ENCODE measurements around the gene ALDH1A2.
"Not testable (repeated sequence)": the region's sequence is repeated elsewhere in the genome, so short reads cannot be mapped to it uniquely, and the experiment has no call there.

ALDH1A2 gene

GRCh38 chr15:58052334-58052733 lies 13.2 kb downstream of the ALDH1A2 start:
- Histone ChIP-seq H3K27ac (ENCODE audit: low read length) (no peak overlapping the region), H3K4me1 (ENCODE audit: control insufficient read depth, low read depth, low read length) (peaks cover 30% of the 10 kb centered on the region), H3K9ac (ENCODE audit: low read length) (no peak overlapping the region), H3K36me3 (ENCODE audit: control insufficient read depth, low read depth, low read length) (no peaks in the 10 kb centered on the region), H3K9me3 (ENCODE audit: control insufficient read depth, low read depth, low read length) (no peaks in the 10 kb centered on the region), H3K4me3 (ENCODE audit: low read length) (no peak overlapping the region), H3K27me3 (ENCODE audit: control insufficient read depth, insufficient read depth, low read length) (peaks cover 56% of the 10 kb centered on the region)

GRCh38 chr15:58049520-58050227 lies 15.8 kb downstream of the ALDH1A2 start:
- Histone ChIP-seq H3K4me1 (ENCODE audit: control insufficient read depth, low read depth, low read length) (peaks cover 30% of the 10 kb centered on the region), H3K9ac (ENCODE audit: low read length) (no peak overlapping the region), H3K27ac (ENCODE audit: low read length) (no peak overlapping the region), H3K4me3 (ENCODE audit: low read length) (peak overlapping the region; percentile 6), H3K9me3 (ENCODE audit: control insufficient read depth, low read depth, low read length) (no peaks in the 10 kb centered on the region), H3K36me3 (ENCODE audit: control insufficient read depth, low read depth, low read length) (no peaks in the 10 kb centered on the region), H3K27me3 (ENCODE audit: control insufficient read depth, insufficient read depth, low read length) (peaks cover 61% of the 10 kb centered on the region)

GRCh38 chr15:58048261-58048660 lies 17.2 kb downstream of the ALDH1A2 start:
- Histone ChIP-seq H3K27ac (ENCODE audit: low read length) (no peak overlapping the region), H3K27me3 (ENCODE audit: control insufficient read depth, insufficient read depth, low read length) (peaks cover 52% of the 10 kb centered on the region), H3K9me3 (ENCODE audit: control insufficient read depth, low read depth, low read length) (no peaks in the 10 kb centered on the region), H3K4me1 (ENCODE audit: control insufficient read depth, low read depth, low read length) (peaks cover 30% of the 10 kb centered on the region), H3K9ac (ENCODE audit: low read length) (no peak overlapping the region), H3K36me3 (ENCODE audit: control insufficient read depth, low read depth, low read length) (no peaks in the 10 kb centered on the region), H3K4me3 (ENCODE audit: low read length) (no peak overlapping the region)

- no peaks in the 10 kb centered on the region for H3K36me3 ChIP-seq (ENCODE audit: control insufficient read depth, low read depth, low read length)
These were observed 18.4 kb downstream of the ALDH1A2 start for GRCh38 chr15:58047149-58047548.

GRCh38 chr15:58046467-58046866 lies 19.0 kb downstream of the ALDH1A2 start:
- Histone ChIP-seq H3K4me1 (ENCODE audit: control insufficient read depth, low read depth, low read length) (peaks cover 23% of the 10 kb centered on the region), H3K9ac (ENCODE audit: low read length) (no peak overlapping the region), H3K9me3 (ENCODE audit: control insufficient read depth, low read depth, low read length) (no peaks in the 10 kb centered on the region), H3K4me3 (ENCODE audit: low read length) (no peak overlapping the region), H3K27me3 (ENCODE audit: control insufficient read depth, insufficient read depth, low read length) (peaks cover 45% of the 10 kb centered on the region), H3K27ac (ENCODE audit: low read length) (no peak overlapping the region), H3K36me3 (ENCODE audit: control insufficient read depth, low read depth, low read length) (no peaks in the 10 kb centered on the region)

More at GRCh38 chr15:58047149-58047548, 18.4 kb downstream of the ALDH1A2 start:
- Histone ChIP-seq H3K27me3 (ENCODE audit: control insufficient read depth, insufficient read depth, low read length) (peaks cover 52% of the 10 kb centered on the region), H3K4me1 (ENCODE audit: control insufficient read depth, low read depth, low read length) (peaks cover 30% of the 10 kb centered on the region), H3K27ac (ENCODE audit: low read length) (no peak overlapping the region), H3K4me3 (ENCODE audit: low read length) (no peak overlapping the region), H3K9ac (ENCODE audit: low read length) (no peak overlapping the region), H3K9me3 (ENCODE audit: control insufficient read depth, low read depth, low read length) (no peaks in the 10 kb centered on the region)

GRCh38 chr15:58045376-58045775 lies 20.1 kb downstream of the ALDH1A2 start:
- H3K27ac ChIP-seq (ENCODE audit: low read length); H3K9me3 ChIP-seq (ENCODE audit: control insufficient read depth, low read depth, low read length); H3K4me3 ChIP-seq (ENCODE audit: low read length); H3K9ac ChIP-seq (ENCODE audit: low read length); H3K36me3 ChIP-seq (ENCODE audit: control insufficient read depth, low read depth, low read length): not testable (repeated sequence)
- Histone ChIP-seq H3K4me1 (ENCODE audit: control insufficient read depth, low read depth, low read length) (peaks cover 14% of the 10 kb centered on the region), H3K27me3 (ENCODE audit: control insufficient read depth, insufficient read depth, low read length) (peaks cover 36% of the 10 kb centered on the region)

GRCh38 chr15:58044551-58044950 lies 21.0 kb downstream of the ALDH1A2 start:
- Histone ChIP-seq H3K36me3 (ENCODE audit: control insufficient read depth, low read depth, low read length) (no peaks in the 10 kb centered on the region), H3K27ac (ENCODE audit: low read length) (no peak overlapping the region), H3K9me3 (ENCODE audit: control insufficient read depth, low read depth, low read length) (no peaks in the 10 kb centered on the region), H3K4me3 (ENCODE audit: low read length) (no peak overlapping the region), H3K27me3 (ENCODE audit: control insufficient read depth, insufficient read depth, low read length) (peaks cover 34% of the 10 kb centered on the region), H3K9ac (ENCODE audit: low read length) (no peak overlapping the region), H3K4me1 (ENCODE audit: control insufficient read depth, low read depth, low read length) (peaks cover 8% of the 10 kb centered on the region)

GRCh38 chr15:58043192-58043903 lies 22.2 kb downstream of the ALDH1A2 start:
- no peak overlapping the region for H3K9ac ChIP-seq (ENCODE audit: low read length)
- no peaks in the 10 kb centered on the region for H3K9me3 ChIP-seq (ENCODE audit: control insufficient read depth, low read depth, low read length)
- no peak overlapping the region for H3K27ac ChIP-seq (ENCODE audit: low read length)
- no peak overlapping the region for H3K4me3 ChIP-seq (ENCODE audit: low read length)
- H3K36me3 ChIP-seq (ENCODE audit: control insufficient read depth, low read depth, low read length), result no peaks in the 10 kb centered on the region
- H3K4me1 ChIP-seq (ENCODE audit: control insufficient read depth, low read depth, low read length), result peaks cover 2% of the 10 kb centered on the region
- H3K27me3 ChIP-seq (ENCODE audit: control insufficient read depth, insufficient read depth, low read length), result peaks cover 23% of the 10 kb centered on the region

GRCh38 chr15:58042006-58042405 lies 23.5 kb downstream of the ALDH1A2 start:
- Histone ChIP-seq H3K27me3 (ENCODE audit: control insufficient read depth, insufficient read depth, low read length) (peaks cover 10% of the 10 kb centered on the region), H3K4me3 (ENCODE audit: low read length) (no peak overlapping the region), H3K4me1 (ENCODE audit: control insufficient read depth, low read depth, low read length) (peaks cover 2% of the 10 kb centered on the region), H3K9ac (ENCODE audit: low read length) (no peak overlapping the region), H3K27ac (ENCODE audit: low read length) (no peak overlapping the region), H3K9me3 (ENCODE audit: control insufficient read depth, low read depth, low read length) (no peaks in the 10 kb centered on the region), H3K36me3 (ENCODE audit: control insufficient read depth, low read depth, low read length) (no peaks in the 10 kb centered on the region)

GRCh38 chr15:58040150-58040549 lies 25.4 kb downstream of the ALDH1A2 start:
- Histone ChIP-seq H3K9ac (ENCODE audit: low read length) (no peak overlapping the region), H3K4me3 (ENCODE audit: low read length) (no peak overlapping the region), H3K27me3 (ENCODE audit: control insufficient read depth, insufficient read depth, low read length) (no peaks in the 10 kb centered on the region), H3K36me3 (ENCODE audit: control insufficient read depth, low read depth, low read length) (no peaks in the 10 kb centered on the region), H3K27ac (ENCODE audit: low read length) (no peak overlapping the region), H3K4me1 (ENCODE audit: control insufficient read depth, low read depth, low read length) (peaks cover 2% of the 10 kb centered on the region), H3K9me3 (ENCODE audit: control insufficient read depth, low read depth, low read length) (no peaks in the 10 kb centered on the region)

- H3K4me1 ChIP-seq (ENCODE audit: control insufficient read depth, low read depth, low read length), result peaks cover 2% of the 10 kb centered on the region
- no peaks in the 10 kb centered on the region for H3K9me3 ChIP-seq (ENCODE audit: control insufficient read depth, low read depth, low read length)
- no peaks in the 10 kb centered on the region for H3K27me3 ChIP-seq (ENCODE audit: control insufficient read depth, insufficient read depth, low read length)
- no peak overlapping the region for H3K9ac ChIP-seq (ENCODE audit: low read length)
- no peaks in the 10 kb centered on the region for H3K36me3 ChIP-seq (ENCODE audit: control insufficient read depth, low read depth, low read length)
- H3K27ac ChIP-seq (ENCODE audit: low read length), result no peak overlapping the region
- H3K4me3 ChIP-seq (ENCODE audit: low read length), result no peak overlapping the region
These were observed 26.2 kb downstream of the ALDH1A2 start for GRCh38 chr15:58039079-58040035.

All from iPS-18a (cell line).